Esophagus muscularis mucosa (tissue), 3 donors: ENCODE measurements around the gene SETD4.
A peak's percentile ranks its signal among the peaks of the same experiment; 100 is the strongest.

Experiments used
- CTCF ChIP-seq, 3 experiments: fragments of 200-600 bp in 2 of 3; fragments of 450-650 bp in 1 of 3; sonication (generic) in 2 of 3; IDR thresholded peaks; one replicate each; pipeline ENCODE4 v1.5.1; 2017 to 2019; ENCODE audit warnings: antibody characterized with exemption in 3 of 3, mild to moderate bottlenecking in 2 of 3, moderate library complexity in 1 of 3
- POLR2A ChIP-seq: fragments of 450-650 bp; IDR thresholded peaks from one replicate; pipeline ENCODE4 v1.6.1; 2017; ENCODE audit warnings: antibody characterized with exemption, moderate library complexity, mild to moderate bottlenecking, low read depth
- POLR2AphosphoS5 ChIP-seq, 2 donors: sonication (generic); formaldehyde crosslinking; IDR thresholded peaks; one replicate each; pipeline ENCODE4 v1.6.1; 2017; ENCODE audit warnings: antibody characterized with exemption in 2 of 2

GRCh38 chr21:36069713-36070583 is 9.6 kb upstream of the SETD4 start, which contains the start of gene CBR1:
- TF ChIP-seq POLR2A (no peak), CTCF (IDR thresholded peaks at IDR 0.05) (peak in 1 of 3 experiments; percentile 10), POLR2AphosphoS5 (IDR thresholded peaks at IDR 0.05) (peak; percentile 89 to 93)
